Gastroesophageal sphincter (tissue), 4 donors: ENCODE results near the gene BICRAL. TPM values are rescaled to one million over a fixed set of nuclear protein-coding genes. Genes with fewer than 3 reads are reported as not detected.

ENCODE experiments used
- ATAC-seq: fragments of 150-250 bp; one replicate; pipeline ENCODE4 v1.9.1; 2016; ENCODE audit warnings: mild to moderate bottlenecking, moderate library complexity
- H3K27ac ChIP-seq, 4 donors: fragments of 200-600 bp; sonication (generic) in 3 of 4; 1 replicate in 3 of 4; 2 replicates in 1 of 4; pipeline ENCODE4 v1.5.1; 2016 to 2019
- H3K27me3 ChIP-seq: fragments of 200-600 bp; sonication (generic); one replicate; pipeline ENCODE4 v1.5.1; 2019
- H3K36me3 ChIP-seq, 2 donors: fragments of 200-600 bp; sonication (generic); one replicate each; pipeline ENCODE4 v1.5.1; 2019; ENCODE audit warnings: control low read depth in 1 of 2
- H3K4me1 ChIP-seq, 3 donors: fragments of 200-600 bp; sonication (generic); 1 replicate in 2 of 3; 2 replicates in 1 of 3; pipeline ENCODE4 v1.5.1; 2016 to 2019; ENCODE audit warnings: control low read depth in 2 of 3
- H3K4me3 ChIP-seq, 2 donors: fragments of 200-600 bp; sonication (generic); one replicate each; pipeline ENCODE4 v1.5.1; 2019; ENCODE audit warnings: mild to moderate bottlenecking in 1 of 2, moderate library complexity in 1 of 2
- H3K9me3 ChIP-seq, 3 donors: fragments of 200-600 bp; sonication (generic); one replicate each; pipeline ENCODE4 v1.5.1; 2017 to 2019; ENCODE audit warnings: control low read depth in 2 of 3
- CTCF ChIP-seq, 4 experiments: fragments of 200-600 bp in 2 of 4; fragments of 450-650 bp in 2 of 4; sonication (generic) in 1 of 4; IDR thresholded peaks; one replicate each; pipeline ENCODE4 v1.5.1; 2017 to 2019; ENCODE audit warnings: antibody characterized with exemption in 4 of 4, mild to moderate bottlenecking in 2 of 4, moderate library complexity in 2 of 4
- EP300 ChIP-seq: sonication (generic); formaldehyde crosslinking; IDR thresholded peaks from one replicate; pipeline ENCODE4 v1.6.1; 2017; ENCODE audit warnings: antibody characterized with exemption, mild to moderate bottlenecking
- POLR2A ChIP-seq, 2 donors: fragments of 450-650 bp; IDR thresholded peaks; one replicate each; pipeline ENCODE4 v1.6.1; 2017; ENCODE audit warnings: antibody characterized with exemption in 2 of 2, mild to moderate bottlenecking in 2 of 2, moderate library complexity in 1 of 2
- POLR2AphosphoS5 ChIP-seq: sonication (generic); formaldehyde crosslinking; IDR thresholded peaks from one replicate; pipeline ENCODE4 v1.6.1; 2017; ENCODE audit warnings: antibody characterized with exemption
- WGBS, 2 donors: methylation state at CpG; one replicate each; pipeline ENCODE4 v1.1.5; 2018; ENCODE audit warnings: low coverage in 1 of 2; 5-methylcytosine and 5-hydroxymethylcytosine counted together
- total RNA-seq, 4 donors: library from RNA; depleted of rRNA; stranded (reverse); fragments of >200 nt; gene quantifications; one replicate each; pipeline ENCODE4 v1.1.0, GENCODE V29; 2016

Gene BICRAL
- total RNA-seq, 4 donors from 2014 or later: 13.9 to 28.5 (median 23.2) TPM

- no peaks in the 10 kb centered on the region for H3K9me3 ChIP-seq
- H3K36me3 ChIP-seq: no peaks in the 10 kb centered on the region
- H3K27ac ChIP-seq: peak overlapping the region in 3 of 4 donors; percentile 12 to 96 (median 93)
- WGBS, 2 donors: 37 to 81% methylated on average over 6 to 20 of the region's 21 CpGs
- no peaks in the 10 kb centered on the region for H3K27me3 ChIP-seq
- H3K4me1 ChIP-seq: peaks cover 0 to 47% (median 5%) of the 10 kb centered on the region in 3 donors
- no peak for TF ChIP-seq EP300
- no peak for TF ChIP-seq POLR2AphosphoS5
- peak in 1 of 4 experiments; percentile 19 for TF ChIP-seq CTCF (IDR thresholded peaks at IDR 0.05)
- TF ChIP-seq POLR2A (IDR thresholded peaks at IDR 0.05): no peak
- H3K4me3 ChIP-seq: peak overlapping the region; percentile 86 to 97
- no peak for ATAC-seq
These were observed 37.4 kb upstream of the BICRAL start for GRCh38 chr6:42744351-42744893.

- no peaks in the 10 kb centered on the region for H3K27me3 ChIP-seq
- TF ChIP-seq POLR2AphosphoS5: no peak
- no peak for TF ChIP-seq POLR2A (IDR thresholded peaks at IDR 0.05)
- TF ChIP-seq EP300: no peak
- TF ChIP-seq CTCF (IDR thresholded peaks at IDR 0.05): no peak
- WGBS, 2 donors: 5 to 13% methylated on average over 3 to 4 of the region's 29 CpGs
- H3K9me3 ChIP-seq: no peaks in the 10 kb centered on the region
- H3K36me3 ChIP-seq: no peaks in the 10 kb centered on the region
- H3K27ac ChIP-seq: peak overlapping the region; percentile 89 to 96 (median 94)
- peaks cover 0 to 47% (median 5%) of the 10 kb centered on the region in 3 donors for H3K4me1 ChIP-seq
- peak overlapping the region; percentile 86 to 97 for H3K4me3 ChIP-seq
- ATAC-seq: no peak
These were observed 36.7 kb upstream of the BICRAL start for GRCh38 chr6:42745083-42745639.

DNA sequence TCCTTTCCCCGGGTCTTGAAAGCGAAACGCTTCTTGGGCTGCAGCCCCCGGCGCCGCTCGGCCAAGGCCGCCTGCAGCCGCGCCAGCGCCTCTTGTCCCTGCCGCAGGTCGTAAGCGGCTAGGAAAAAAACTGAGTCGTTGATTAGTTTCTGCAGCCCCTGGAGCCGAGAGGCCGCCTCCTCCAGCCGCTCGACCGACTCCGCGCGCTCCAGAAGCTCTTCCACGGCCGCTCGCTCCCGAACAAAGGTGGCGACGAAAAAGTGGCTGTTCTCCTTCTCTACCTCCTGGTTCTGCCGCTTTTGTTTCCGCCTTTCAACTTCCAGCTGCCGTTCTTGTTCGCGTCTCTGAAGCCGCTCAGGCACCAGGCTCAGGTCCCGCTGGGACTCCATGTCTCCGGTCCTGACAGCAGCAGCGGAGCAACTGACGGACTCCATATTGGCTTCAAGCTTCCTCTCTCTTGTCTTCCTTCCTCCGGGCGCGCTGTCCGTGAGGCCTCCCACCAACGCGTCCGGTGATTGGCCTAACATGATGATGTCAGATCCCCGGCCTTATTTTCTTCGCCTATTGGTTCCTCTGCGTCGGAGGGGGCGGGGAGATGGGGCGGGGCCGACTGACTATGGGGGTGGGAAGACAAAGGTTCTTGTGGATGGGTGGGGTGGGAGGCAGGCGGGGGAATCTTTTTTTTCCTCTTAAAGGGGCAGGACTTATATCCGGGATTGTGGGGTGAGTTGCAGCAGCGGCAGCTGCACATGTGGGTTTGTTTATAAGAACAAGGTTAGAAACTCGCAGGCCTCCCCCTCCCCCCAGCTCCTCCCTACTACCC, 36.0 kb upstream of the BICRAL start, which contains the start of gene TBCC:
TSS of gene TBCC (minus strand) at position 464 of the 823 bp plus-strand sequence. CDS start at position 434, 30 bp downstream.
- TF ChIP-seq POLR2AphosphoS5 (peak; percentile 98), POLR2A (IDR thresholded peaks at IDR 0.05) (peak; percentile 90 to 92), CTCF (IDR thresholded peaks at IDR 0.05) (no peak), EP300 (no peak)
- no peaks in the 10 kb centered on the region for H3K27me3 ChIP-seq
- peak; percentile 93 for ATAC-seq
- peak within 1 kb of the TSS; percentile 86 to 97 for H3K4me3 ChIP-seq
- no peaks in the 10 kb centered on the region for H3K9me3 ChIP-seq
- H3K36me3 ChIP-seq: no peaks in the 10 kb centered on the region
- WGBS, 2 donors: 0% methylated on average over 2 to 16 of the region's 57 CpGs
- peaks cover 0 to 47% (median 5%) of the 10 kb centered on the region in 3 donors for H3K4me1 ChIP-seq
- peak within 1 kb of the TSS; percentile 93 to 96 (median 96) for H3K27ac ChIP-seq

DNA sequence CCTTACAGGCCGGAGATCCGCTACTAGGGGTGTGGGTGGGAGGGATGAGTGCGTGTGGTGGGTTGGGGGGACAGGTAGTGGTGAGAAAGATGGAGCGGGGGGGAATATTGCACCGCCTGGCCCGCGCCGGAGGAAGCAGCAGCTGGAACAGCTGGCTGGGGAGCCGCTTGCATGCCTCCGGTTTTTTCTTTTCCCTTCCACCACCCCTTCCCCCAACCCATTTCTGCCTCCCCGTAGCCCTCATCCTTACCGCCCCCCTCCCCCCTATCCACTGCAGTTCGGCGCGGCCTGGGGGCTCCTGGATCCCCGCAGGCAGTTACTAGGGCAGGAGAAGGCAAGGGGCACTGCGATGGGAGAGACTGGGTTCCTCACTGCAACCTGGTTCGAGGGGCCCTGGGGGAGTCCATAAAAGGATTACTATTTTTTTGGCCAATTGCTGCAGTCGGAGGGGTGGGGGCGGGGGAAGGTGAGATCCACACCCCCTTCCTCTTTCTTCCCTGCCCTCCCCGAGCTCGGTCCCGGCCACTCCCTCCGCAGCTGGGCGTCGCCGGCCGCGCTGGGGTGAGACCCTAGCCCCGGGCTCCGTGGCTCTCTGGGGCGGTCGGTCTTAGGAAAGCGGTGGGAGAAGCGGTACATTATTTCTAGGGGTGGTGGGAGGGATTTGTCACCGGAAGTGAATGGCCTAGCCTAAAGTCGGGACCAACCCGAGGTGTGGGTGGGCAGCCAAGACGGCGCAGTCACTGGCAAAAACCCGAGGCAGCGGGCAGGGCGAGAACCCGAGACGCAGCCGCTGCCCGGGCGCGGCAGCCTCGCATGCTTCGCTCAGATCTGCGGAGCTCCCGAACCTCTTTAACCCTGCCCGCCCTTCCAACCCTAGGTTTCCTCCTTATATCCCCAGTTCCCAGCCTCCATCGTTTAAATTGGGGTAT, 35.1 kb upstream of the BICRAL start:
- Histone ChIP-seq H3K4me3 (peak overlapping the region; percentile 78 to 86), H3K27ac (peak overlapping the region; percentile 86 to 96 (median 94)), H3K4me1 (peaks cover 0 to 49% (median 5%) of the 10 kb centered on the region in 3 donors), H3K9me3 (no peaks in the 10 kb centered on the region), H3K36me3 (no peaks in the 10 kb centered on the region), H3K27me3 (no peaks in the 10 kb centered on the region)
- TF ChIP-seq POLR2AphosphoS5 (peak; percentile 96), CTCF (IDR thresholded peaks at IDR 0.05) (peak in 1 of 4 experiments; percentile 9), POLR2A (IDR thresholded peaks at IDR 0.05) (peak; percentile 78 to 88), EP300 (no peak)
- ATAC-seq: peak; percentile 77
- WGBS, 2 donors: 0% methylated on average over 8 to 18 of the region's 55 CpGs
